Measurements from ENCODE around the gene NAT10. TPM values are rescaled to one million over a fixed set of nuclear protein-coding genes. Genes with fewer than 3 reads are reported as not detected.

The NAT10 gene
- total and polyA plus RNA-seq, 2 donors from 2014 or later = 24.1 to 43.1 TPM

DNA sequence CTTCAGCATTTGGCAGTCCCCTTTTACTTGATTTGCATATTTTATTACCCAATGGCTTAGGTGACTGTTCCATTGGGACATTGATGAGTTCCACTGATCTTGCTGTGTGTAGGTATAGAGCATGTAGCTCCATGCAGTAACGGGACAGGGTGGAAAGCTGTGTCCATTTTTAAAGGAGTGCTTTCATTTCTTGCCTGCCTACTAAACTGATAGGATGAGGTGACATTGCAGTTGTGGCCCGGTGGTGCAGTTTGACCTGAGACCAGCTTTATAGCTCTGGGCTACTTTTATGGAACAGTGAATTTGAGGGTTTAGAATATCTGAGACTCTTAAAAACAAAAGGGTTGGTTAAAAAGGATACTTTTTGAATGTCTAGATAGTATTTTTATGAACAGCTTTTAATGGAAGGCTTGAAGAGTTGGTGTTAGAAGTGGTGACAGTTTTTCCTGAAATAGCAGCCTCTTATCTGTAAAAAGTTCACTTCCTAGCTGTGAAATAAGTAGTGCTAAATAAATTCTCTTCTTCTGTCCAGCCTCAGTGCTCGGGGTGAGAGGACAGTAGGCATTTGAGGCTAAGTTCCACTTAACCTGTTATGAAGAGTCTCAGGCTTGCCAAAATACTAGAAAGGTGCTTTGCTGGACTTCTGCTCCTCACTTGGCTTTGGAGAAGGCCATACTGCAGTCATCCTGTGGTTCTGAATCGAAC, 27.0 kb downstream of the NAT10 start:
- TF ChIP-seq, protein P1, sequence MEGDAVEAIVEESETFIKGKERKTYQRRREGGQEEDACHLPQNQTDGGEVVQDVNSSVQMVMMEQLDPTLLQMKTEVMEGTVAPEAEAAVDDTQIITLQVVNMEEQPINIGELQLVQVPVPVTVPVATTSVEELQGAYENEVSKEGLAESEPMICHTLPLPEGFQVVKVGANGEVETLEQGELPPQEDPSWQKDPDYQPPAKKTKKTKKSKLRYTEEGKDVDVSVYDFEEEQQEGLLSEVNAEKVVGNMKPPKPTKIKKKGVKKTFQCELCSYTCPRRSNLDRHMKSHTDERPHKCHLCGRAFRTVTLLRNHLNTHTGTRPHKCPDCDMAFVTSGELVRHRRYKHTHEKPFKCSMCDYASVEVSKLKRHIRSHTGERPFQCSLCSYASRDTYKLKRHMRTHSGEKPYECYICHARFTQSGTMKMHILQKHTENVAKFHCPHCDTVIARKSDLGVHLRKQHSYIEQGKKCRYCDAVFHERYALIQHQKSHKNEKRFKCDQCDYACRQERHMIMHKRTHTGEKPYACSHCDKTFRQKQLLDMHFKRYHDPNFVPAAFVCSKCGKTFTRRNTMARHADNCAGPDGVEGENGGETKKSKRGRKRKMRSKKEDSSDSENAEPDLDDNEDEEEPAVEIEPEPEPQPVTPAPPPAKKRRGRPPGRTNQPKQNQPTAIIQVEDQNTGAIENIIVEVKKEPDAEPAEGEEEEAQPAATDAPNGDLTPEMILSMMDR (IDR thresholded peaks at IDR 0.05; ENCODE audit: borderline replicate concordance, extremely low read depth, insufficient read depth) = no peak
- no peak overlapping the region for H3K9ac ChIP-seq (ENCODE audit: low read length in 3 of 3)

DNA sequence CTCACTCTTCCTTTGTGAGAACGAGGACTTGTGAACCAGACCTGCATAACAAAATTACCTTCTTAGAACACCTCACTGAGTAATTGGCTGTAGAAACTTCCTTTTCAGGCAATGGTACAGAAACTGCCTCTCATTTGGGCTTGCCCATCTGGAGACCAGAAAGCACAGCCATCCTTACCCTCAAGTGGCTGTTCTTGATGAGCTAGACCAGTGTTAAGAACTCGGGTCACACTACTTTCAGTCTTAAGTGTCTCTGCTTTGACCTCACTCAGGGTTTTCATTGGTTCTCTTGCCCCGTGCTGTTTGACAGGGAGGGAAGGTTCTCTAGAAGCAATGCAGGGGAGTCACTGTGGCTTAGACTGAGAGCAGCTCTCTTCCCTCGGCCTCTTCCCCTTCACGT, 29.3 kb downstream of the NAT10 start:
- TF ChIP-seq, protein P1 (IDR thresholded peaks at IDR 0.05; ENCODE audit: borderline replicate concordance, extremely low read depth, insufficient read depth) = no peak
- H3K27ac ChIP-seq (ENCODE audit: low read depth in 2 of 2, low read length in 2 of 2) = no peak overlapping the region
- no peaks in the 10 kb centered on the region for H3K4me1 ChIP-seq (ENCODE audit: control insufficient read depth in 2 of 3, insufficient read depth in 2 of 3, low read depth in 1 of 3, low read length in 3 of 3)
- H3K9ac ChIP-seq (ENCODE audit: low read length in 3 of 3) = no peak overlapping the region
- H3K27me3 ChIP-seq (ENCODE audit: control insufficient read depth, insufficient read depth, low read length) = no peaks in the 10 kb centered on the region
- DNase-seq (no peak), FAIRE-seq (no peak)
- H3K4me3 ChIP-seq (ENCODE audit: low read length in 3 of 3) = no peak overlapping the region
- no peaks in the 10 kb centered on the region for H3K9me3 ChIP-seq (ENCODE audit: control insufficient read depth in 2 of 3, insufficient read depth in 1 of 3, low read length in 3 of 3)
- H3K36me3 ChIP-seq (ENCODE audit: control insufficient read depth in 2 of 3, insufficient read depth in 3 of 3, low read length in 3 of 3) = peaks cover 2 to 59% (median 53%) of the 10 kb centered on the region in 3 donors
- intact Hi-C loops (cut with DNase I) = no loop called here

More for the DNA sequence above, 27.0 kb downstream of the NAT10 start:
- Histone ChIP-seq H3K4me3 (ENCODE audit: low read length in 3 of 3) (no peak overlapping the region), H3K9me3 (ENCODE audit: control insufficient read depth in 2 of 3, insufficient read depth in 1 of 3, low read length in 3 of 3) (no peaks in the 10 kb centered on the region), H3K36me3 (ENCODE audit: control insufficient read depth in 2 of 3, insufficient read depth in 3 of 3, low read length in 3 of 3) (peaks cover 5 to 63% (median 44%) of the 10 kb centered on the region in 3 donors), H3K27ac (ENCODE audit: low read depth in 2 of 2, low read length in 2 of 2) (no peak overlapping the region), H3K27me3 (ENCODE audit: control insufficient read depth, insufficient read depth, low read length) (no peaks in the 10 kb centered on the region), H3K4me1 (ENCODE audit: control insufficient read depth in 2 of 3, insufficient read depth in 2 of 3, low read depth in 1 of 3, low read length in 3 of 3) (no peaks in the 10 kb centered on the region)
- DNase-seq = no peak
- intact Hi-C loops (cut with DNase I) = no loop called here
- FAIRE-seq = no peak

DNA sequence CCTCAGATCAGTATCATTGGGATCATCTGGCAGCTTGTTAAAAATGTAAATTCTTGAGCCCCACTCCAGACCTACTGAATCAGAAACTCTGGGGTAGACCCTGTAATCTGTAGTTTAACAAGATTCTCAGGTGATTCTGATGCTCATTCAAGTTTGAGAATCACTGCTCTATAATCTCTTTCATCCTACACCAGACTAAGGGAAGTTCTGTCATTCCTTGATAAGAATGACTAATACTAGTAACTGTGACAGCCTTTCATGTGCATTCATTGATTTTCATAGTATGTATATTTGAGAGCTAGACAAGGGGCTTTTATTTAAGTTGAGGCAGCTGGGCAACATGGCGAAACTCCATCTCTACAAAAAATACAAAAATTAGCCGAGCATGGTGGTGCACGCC, 30.0 kb downstream of the NAT10 start:
- FAIRE-seq = no peak
- Histone ChIP-seq H3K36me3 (ENCODE audit: control insufficient read depth in 2 of 3, insufficient read depth in 3 of 3, low read length in 3 of 3) (peaks cover 2 to 58% (median 55%) of the 10 kb centered on the region in 3 donors), H3K9ac (ENCODE audit: low read length in 3 of 3) (no peak overlapping the region), H3K27me3 (ENCODE audit: control insufficient read depth, insufficient read depth, low read length) (no peaks in the 10 kb centered on the region), H3K4me3 (ENCODE audit: low read length in 3 of 3) (no peak overlapping the region), H3K9me3 (ENCODE audit: control insufficient read depth in 2 of 3, insufficient read depth in 1 of 3, low read length in 3 of 3) (no peaks in the 10 kb centered on the region), H3K27ac (ENCODE audit: low read depth in 2 of 2, low read length in 2 of 2) (no peak overlapping the region), H3K4me1 (ENCODE audit: control insufficient read depth in 2 of 3, insufficient read depth in 2 of 3, low read depth in 1 of 3, low read length in 3 of 3) (no peaks in the 10 kb centered on the region)
- DNase-seq = no peak
- intact Hi-C loops (cut with DNase I) = no loop called here
- TF ChIP-seq, protein P1 (IDR thresholded peaks at IDR 0.05; ENCODE audit: borderline replicate concordance, extremely low read depth, insufficient read depth) = no peak
